HG02759 (cell line): ENCODE results near the gene PIWIL1.

Experiments
- ATAC-seq: cut with Tn5 transposase; IDR thresholded peaks from one replicate; pipeline ENCODE4 v1.9.1; 2021; ENCODE audit warnings: mild to moderate bottlenecking, moderate library complexity; ENCODE audit not compliant: unreplicated experiment

Gene PIWIL1

DNA sequence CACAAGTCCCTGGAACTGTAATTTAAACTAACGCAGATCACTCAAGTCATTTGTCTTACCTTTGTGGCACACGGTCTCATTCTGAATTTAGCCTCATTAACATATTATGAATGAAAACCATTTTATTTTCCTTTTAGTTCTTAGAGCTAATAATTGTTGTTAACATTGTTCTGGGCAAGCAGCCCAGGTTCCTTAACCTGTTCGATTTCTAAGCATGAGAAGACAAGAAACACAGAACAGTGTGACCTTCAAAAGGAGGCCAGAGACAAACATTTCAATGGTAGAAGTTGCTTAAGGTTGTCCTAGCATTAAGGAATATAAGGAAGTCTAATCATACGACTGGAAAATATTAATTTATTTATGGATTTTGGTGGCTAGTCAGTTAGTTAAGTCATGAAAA, 35.2 kb downstream of the PIWIL1 start:
- no peak for ATAC-seq

DNA sequence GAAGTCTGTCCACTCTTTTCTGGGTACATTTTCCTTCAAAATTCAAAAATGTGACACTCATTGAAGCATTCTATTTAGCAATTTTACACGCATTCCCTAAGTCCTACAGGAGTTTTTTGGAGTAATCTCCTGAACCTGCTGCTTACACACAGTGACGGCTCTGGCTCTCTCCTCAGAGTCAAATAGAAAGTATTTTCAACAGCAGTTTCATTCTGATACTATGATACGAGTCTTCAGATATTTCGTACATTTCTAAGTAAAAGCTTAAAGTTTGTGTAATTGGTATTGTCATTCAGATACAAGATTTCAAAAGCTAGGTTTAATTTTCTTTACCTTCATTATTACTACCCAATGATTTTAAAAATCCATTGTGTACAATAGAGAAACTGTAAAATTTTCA, 36.4 kb downstream of the PIWIL1 start:
- ATAC-seq, result no peak

DNA sequence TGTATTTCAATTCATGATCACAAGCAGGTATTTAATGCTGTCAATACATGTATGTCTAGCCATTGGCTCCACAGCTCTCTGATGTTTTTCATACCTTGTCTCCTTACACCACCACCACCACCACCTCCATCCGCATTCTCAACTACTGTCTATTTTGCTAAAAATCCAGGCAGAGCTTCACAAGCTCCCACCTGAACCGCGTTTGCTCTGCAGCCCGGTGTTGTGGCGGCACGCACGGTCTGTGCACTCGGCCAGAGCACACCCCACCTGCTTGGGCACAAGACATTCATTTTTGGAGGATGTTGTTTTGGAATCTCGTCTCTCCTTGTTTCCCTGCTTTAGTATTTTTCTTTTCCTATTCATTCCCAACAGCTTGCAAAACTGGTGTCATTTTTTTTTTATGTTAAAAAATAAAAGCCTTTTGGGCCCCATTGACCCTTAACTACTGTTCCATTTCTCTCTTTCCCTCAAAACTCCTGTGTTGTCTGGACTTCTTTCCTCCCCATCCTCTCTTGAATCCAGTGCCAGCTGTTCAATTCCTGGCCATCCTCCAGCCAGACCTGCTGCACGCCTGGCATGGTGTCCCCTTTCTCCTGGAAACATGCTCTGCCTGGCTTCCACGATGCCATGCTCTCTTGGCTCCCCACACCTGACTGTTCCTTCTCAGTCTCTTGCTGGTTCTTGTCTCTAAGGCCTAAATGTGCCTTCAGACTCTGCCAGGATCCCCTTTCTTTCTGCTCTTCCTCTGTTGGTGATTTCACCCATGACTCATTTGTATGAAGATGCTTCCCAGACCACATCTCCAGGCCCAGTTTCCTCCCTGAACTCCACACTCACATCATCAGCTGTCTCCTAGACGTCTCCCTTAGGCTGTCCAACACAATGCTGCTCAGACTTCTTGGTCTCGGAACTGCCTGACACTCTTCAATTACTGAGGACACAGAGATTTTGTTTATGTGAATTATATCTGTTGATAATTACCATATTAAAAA, 37.9 kb downstream of the PIWIL1 start:
- no peak for ATAC-seq

DNA sequence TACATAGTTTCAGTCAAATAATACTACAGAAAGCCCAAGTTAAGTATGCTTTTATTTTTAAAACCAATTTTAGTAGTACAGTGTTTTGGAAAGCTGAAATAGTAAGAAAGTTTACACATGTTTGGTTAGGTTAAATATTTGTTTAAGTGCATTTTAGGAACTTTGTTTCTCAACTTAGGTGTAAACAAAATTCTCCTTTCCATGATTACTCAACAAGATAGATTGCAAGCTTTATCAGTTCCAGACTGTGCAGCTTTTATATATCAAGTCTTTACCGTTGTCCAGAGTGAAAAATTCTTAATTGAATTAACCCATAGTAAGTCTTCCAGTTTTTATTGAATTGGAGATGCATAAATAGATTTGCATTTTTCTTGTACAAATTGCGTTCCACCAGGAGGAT, 45.1 kb downstream of the PIWIL1 start:
- no peak for ATAC-seq

DNA sequence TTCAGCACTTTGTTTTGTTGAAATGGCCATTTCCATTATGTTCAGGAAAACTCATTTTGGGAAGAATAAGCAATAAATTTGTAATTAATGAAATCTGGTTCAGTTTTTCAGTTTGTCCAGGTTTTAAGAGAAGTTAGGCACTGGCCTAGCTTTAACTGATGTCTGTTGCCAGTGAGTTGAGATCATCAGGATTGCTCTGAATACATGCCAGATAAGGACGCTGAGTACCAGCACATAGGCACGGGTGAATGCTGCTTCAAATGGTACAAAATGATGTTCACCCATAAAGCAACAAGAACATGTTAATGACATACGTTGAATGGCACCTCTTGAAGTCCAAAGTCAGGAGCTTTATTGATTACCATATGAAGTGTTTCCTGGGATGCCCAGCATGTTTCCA, 46.5 kb downstream of the PIWIL1 start:
- ATAC-seq, result no peak

DNA sequence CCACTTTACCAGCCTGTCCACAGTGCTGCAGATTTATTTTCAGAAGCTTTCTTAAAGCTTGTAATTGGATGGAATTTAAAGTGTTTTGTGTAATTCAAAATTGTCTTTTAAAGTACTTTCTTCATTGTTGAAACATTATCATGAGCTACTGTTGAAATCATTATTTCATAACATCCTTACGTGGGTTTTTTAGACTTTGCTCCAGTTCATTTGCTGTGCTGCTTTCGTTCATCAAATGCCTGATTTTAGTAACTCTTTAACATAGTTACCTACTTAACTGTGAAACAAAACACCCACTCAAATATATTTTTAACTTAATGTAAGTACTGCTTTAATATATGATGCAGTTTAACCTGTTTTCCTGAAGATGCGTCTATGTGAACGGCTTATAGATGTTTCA, 47.5 kb downstream of the PIWIL1 start:
- ATAC-seq, result no peak

DNA sequence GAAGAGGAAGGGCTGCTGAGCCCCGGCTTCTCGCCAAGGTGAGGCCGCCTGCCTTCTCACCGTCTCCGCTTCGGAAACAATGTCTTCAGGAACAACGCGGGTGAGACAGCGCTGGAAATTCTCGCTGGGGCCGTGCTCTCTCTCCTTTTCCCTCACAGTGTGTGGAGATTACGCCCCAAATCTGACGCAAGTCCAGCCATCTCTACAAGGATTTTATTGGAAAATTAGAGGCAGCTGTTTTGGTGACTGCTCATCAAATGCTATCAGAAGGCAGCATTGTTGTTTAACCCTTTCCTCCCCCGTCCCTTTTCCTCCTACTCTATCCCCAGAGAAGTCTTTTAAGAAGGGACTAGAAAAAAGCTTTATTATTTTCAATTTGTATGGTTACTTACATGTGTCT, 53.5 kb downstream of the PIWIL1 start:
- ATAC-seq, result no peak

DNA sequence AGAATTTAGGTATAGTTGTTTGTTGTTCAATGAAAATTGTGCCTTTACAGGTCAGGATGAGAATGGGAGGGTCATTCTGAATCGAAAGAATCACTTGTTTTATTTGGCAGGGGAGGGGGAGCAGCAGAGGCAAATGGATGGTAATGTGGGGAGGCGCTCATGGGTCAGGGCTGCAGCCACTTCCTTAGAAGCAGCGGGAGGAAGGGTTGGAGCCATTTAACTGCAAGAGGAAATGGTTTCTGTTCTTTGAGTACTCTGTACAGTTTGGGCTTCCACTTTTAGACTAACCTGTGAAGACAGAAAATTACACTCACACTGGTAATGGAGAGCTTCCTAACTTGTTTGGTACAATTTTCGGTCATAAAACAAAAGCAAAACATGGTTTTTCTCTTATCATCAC, 57.2 kb downstream of the PIWIL1 start:
- ATAC-seq, result no peak

DNA sequence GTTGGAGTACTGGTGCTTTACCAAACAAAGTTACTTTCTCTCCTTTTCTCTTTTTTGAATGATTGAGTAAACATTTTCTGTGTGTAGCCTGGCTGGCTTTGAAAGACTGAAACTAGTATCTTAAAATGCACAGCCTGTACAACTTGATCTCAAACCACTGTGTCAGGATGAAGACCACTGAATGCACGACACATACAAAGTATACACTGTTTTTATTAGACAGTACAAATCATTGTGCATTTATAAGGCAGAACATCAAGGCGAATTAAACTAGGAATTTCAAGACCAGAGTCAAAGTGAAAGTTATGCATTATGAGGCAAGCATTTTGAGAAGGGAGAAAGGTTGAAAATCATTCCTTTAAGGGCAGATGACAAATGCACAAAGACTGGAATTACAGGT, 59.0 kb downstream of the PIWIL1 start:
- no peak for ATAC-seq

DNA sequence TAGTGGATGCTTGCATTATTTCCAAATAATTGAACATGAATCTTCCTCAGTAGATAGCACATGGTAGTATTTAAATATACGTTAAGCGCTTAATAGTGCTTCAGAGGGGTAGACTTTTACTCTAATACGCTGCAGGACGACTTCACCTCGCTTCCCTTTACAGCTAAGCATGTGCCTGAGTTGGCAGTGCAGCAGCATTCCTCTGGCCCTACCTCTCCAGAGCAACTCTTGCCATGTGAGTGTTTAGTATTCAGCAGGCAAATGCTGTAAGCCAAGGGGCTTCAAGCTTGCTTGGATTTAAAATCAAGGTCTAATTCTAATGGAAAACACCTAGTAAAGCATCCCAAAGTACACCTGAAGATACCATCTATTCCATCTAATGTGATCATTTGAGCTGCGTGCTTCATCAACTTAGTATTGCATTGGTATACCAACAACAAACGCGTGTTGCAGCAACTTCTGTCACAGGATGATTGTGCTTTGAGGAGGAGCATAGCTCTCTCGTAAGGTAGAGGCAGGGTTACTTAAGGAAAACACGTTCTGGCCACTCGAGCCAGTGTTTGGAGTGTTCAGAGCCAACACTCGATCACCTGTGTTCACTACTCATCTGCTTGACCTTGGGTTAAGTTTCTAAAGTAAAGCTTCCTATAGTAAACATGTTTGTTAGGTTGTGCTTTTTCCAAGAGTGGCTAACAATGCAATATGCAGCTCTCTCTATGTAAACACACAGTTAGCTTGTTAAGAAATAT, 60.6 kb downstream of the PIWIL1 start:
- no peak for ATAC-seq

DNA sequence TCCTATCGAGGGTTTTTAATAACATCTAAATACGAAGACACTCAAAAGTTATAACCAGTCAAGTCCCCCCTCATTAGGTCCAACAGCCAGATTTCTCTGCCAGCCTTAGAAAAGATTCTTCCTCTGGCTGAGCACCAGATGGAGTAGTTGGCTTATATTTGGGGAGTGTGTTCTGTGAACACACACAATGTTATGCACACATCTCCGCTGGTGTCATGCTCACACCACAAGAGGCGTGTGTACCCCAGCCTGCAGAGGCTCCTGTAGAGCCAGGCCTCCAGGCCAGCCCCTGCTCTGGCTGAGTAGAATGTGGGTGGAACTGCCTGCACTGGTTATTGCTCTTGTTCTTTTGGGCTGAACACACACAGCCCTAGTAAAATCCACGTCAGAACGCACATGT, 64.0 kb downstream of the PIWIL1 start:
- ATAC-seq, result no peak

DNA sequence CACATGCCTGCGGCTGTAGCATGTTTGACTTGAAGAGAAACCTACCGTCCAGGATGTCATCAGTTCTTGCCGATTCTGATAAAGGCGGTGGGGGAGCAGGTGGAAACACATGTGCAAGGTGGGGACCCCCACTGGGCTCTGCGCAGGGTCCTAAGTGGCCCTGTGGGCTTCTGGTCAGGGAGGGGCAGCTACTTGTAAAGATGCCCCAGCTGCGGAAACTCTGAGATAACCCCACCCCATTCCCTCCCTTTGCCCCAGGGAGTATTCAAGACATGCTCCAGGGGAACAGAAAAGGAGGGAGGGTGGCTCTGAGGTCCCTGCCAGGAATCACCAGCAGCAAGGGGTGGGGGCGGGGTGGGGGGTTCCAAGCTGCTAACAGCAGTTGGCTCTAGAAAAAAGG, 67.6 kb downstream of the PIWIL1 start:
- ATAC-seq, result no peak

DNA sequence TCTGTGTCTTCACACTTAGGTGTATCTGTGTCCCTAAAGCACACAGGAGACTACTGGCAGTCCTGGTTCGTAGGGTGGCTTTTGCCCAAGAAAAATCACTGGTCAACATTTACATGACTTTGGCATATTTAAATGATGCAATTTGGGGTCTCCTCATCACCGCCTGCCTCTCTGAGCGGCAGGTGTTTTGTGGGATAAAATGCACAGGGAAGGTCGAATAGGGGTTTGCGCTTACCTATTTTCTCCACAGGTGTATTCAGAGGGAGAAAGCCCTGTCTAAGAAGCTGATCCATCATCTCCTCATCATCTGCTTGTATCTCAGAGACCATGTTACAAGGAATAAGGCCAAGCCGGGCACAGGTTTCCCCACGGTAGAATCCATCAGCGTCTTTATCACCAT, 74.7 kb downstream of the PIWIL1 start:
- ATAC-seq, result no peak

DNA sequence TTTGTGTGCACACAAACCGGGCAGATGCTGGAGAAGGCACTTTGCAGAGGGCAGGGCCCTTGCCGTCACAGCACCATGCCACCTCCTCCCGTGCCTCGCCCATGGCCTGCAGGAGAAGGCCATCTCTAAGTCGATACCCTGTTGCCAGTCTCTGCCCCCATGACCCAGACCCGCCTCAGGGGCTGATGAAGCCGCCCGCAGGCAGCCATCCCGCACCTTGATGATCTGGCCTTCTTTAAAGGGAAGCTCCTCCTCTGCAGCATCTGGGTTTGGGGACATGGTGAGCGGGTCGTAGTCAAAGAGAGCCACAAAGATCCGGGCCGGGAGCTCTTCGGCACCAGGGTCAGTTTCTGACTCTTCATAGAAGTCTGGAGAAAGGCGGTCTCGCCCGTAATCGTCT, 76.2 kb downstream of the PIWIL1 start:
- no peak for ATAC-seq

DNA sequence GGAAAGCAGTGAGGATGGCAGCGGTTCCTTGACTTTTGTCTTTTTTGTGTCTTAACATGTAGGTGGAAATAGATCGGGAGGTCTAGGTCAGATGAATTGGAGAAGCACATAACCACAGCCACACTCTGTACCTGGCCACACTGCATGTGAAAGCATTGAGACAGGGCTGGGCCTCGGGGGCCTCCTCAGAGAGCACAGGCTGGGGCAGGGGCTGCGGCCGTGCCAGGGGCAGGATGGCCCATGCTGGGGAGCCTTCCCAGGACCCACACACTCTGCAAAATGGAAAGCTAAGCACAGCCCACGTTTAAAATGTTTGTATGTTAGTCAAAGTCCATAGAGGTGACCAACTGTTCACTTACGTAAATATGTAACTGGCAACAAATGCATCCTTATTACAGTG, 76.7 kb downstream of the PIWIL1 start:
- no peak for ATAC-seq

DNA sequence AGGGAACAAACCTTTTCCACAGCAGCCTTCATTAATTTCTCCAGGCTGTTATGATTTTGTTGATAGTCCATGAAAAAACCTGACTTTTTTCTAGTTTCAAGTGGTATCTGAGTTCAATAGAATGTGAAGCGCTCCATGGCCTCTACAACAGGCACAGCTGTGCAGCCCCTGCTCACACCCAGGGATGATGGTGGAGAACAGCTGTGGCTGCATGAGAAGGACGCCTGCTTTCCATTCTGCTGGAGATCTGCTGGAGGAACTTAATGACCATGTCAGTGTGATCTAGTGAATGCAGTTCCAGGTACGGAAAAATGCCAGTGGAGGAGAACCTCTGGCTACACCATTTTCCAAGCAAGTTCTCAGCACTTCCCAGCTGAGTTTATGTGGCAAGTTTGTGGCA, 80.6 kb downstream of the PIWIL1 start:
- no peak for ATAC-seq

DNA sequence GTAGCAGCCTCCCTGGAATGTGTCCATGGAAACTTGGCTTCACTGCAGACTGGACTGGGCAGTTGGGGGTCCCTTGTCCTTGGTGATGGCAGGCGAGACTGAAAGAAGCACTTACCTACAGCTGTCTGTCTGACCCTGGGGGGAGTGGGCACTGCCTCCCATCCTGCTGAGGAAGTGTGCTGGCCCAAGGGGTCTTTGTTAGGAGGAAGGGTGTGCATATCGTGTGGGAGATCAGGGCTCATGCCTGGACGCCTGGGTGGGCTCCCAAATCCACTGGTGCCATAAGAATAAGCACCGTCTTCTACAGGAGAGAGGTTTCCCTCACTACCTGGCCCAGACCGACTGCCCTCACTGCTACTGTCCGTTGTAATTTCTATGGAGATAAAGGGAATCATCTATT, 81.4 kb downstream of the PIWIL1 start:
- ATAC-seq, result no peak

DNA sequence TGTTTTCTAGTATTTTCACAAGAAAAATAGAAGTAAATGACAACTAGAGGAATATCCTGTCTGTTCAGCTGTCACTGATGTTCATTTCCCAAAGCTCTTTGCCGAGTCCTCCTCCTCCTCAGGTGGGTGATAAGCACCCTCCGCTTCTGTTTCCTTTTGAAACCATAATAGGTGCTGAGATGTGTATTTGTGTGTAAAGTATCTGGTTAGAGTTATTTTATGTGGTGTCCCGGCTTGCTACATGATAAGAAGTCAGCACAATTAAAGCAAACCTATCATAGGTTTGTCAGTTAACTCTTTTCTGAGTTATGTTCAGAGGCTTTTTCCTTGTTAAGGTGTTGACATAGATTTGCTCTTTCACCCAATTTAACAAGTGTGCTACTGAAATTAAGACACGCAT, 82.4 kb downstream of the PIWIL1 start:
- ATAC-seq, result no peak

DNA sequence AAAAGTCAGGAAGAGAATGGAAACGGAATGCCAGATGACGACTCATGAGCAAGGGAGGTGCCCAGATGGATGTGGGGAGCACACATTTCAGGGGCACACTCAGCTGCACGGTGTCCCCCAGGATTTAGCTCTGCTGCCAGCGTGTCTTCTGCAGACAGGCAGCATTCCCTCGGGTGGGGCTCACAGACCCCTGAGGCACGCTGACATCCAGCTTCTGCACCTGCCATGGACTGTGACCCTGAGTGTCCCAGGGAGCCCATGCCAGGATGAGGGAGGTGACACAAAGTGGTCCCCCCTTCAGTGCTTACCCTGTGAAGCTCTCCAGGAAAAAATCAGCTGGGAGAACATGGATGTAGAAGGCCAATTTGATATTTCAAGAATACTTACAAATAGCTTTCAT, 84.2 kb downstream of the PIWIL1 start:
- no peak for ATAC-seq
